ENCODE results near the gene ADARB1.

DNA sequence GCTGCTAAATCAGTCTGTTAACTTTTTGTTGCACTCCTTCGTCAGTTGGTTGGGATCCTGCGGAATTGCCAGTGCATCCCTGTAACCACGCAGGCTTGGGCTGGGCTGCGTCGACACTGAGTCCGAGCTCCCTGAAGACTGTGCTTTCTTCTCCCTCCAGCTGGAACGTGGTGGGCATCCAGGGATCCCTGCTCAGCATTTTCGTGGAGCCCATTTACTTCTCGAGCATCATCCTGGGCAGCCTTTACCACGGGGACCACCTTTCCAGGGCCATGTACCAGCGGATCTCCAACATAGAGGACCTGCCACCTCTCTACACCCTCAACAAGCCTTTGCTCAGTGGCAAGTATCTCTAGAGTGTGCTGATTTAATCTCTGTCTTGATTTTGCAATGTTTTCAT, 130.0 kb downstream of the ADARB1 start:
- TF ChIP-seq EZH2 (IDR thresholded peaks at IDR 0.05; ENCODE audit: borderline replicate concordance) (no peak), EZH2phosphoT487 (IDR thresholded peaks at IDR 0.05; ENCODE audit: low read depth, severe bottlenecking, unreplicated experiment) (no peak)
- TF ChIP-seq, protein P1, sequence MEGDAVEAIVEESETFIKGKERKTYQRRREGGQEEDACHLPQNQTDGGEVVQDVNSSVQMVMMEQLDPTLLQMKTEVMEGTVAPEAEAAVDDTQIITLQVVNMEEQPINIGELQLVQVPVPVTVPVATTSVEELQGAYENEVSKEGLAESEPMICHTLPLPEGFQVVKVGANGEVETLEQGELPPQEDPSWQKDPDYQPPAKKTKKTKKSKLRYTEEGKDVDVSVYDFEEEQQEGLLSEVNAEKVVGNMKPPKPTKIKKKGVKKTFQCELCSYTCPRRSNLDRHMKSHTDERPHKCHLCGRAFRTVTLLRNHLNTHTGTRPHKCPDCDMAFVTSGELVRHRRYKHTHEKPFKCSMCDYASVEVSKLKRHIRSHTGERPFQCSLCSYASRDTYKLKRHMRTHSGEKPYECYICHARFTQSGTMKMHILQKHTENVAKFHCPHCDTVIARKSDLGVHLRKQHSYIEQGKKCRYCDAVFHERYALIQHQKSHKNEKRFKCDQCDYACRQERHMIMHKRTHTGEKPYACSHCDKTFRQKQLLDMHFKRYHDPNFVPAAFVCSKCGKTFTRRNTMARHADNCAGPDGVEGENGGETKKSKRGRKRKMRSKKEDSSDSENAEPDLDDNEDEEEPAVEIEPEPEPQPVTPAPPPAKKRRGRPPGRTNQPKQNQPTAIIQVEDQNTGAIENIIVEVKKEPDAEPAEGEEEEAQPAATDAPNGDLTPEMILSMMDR (IDR thresholded peaks at IDR 0.05; ENCODE audit: poor library complexity), result no peak
